ENCODE data around the gene PYGO1. TPM values are rescaled to one million over a fixed set of nuclear protein-coding genes. Genes with fewer than 3 reads are reported as not detected.
"Not testable (repeated sequence)": the region's sequence is repeated elsewhere in the genome, so short reads cannot be mapped to it uniquely, and the experiment has no call there.

Gene PYGO1
- total RNA-seq, 4 donors from 2014 or later = 1.1 to 3.3 (median 2.8) TPM

GRCh38 chr15:55613727-55614126, 25.6 kb upstream of the PYGO1 start:
- TF ChIP-seq POLR2A (IDR thresholded peaks at IDR 0.05) (no peak), CTCF (IDR thresholded peaks at IDR 0.05) (no peak), EP300 (IDR thresholded peaks at IDR 0.05) (no peak), POLR2AphosphoS5 (IDR thresholded peaks at IDR 0.05) (no peak)

GRCh38 chr15:55606214-55606613, 18.1 kb upstream of the PYGO1 start:
- DNase-seq (ENCODE audit: low spot score in 2 of 2) = no peak
- Histone ChIP-seq H3K27me3 (no peaks in the 10 kb centered on the region), H3K36me3 (no peaks in the 10 kb centered on the region), H3K27ac (no peak overlapping the region), H3K4me3 (no peak overlapping the region), H3K4me1 (no peaks in the 10 kb centered on the region), H3K9me3 (no peaks in the 10 kb centered on the region)
- TF ChIP-seq CTCF (IDR thresholded peaks at IDR 0.05) = no peak
- TF ChIP-seq POLR2A (IDR thresholded peaks at IDR 0.05) = no peak
- WGBS = 95% methylated on average over 5 of the region's 5 CpGs

More at GRCh38 chr15:55613727-55614126, 25.6 kb upstream of the PYGO1 start:
- H3K9me3 ChIP-seq = no peaks in the 10 kb centered on the region
- H3K27me3 ChIP-seq = peaks cover 8% of the 10 kb centered on the region
- no peaks in the 10 kb centered on the region for H3K4me1 ChIP-seq
- no peak overlapping the region for H3K27ac ChIP-seq
- 66% methylated on average over 4 of the region's 4 CpGs for WGBS
- no peaks in the 10 kb centered on the region for H3K36me3 ChIP-seq
- DNase-seq (ENCODE audit: low spot score in 2 of 2) = no peak
- no peak overlapping the region for H3K4me3 ChIP-seq

GRCh38 chr15:55601374-55601773, 13.2 kb upstream of the PYGO1 start:
- no peak for DNase-seq (ENCODE audit: low spot score in 2 of 2)
- TF ChIP-seq CTCF (IDR thresholded peaks at IDR 0.05) = no peak
- H3K36me3 ChIP-seq = no peaks in the 10 kb centered on the region
- H3K4me1 ChIP-seq = no peaks in the 10 kb centered on the region
- H3K4me3 ChIP-seq = no peak overlapping the region
- H3K27me3 ChIP-seq = no peaks in the 10 kb centered on the region
- no peak overlapping the region for H3K27ac ChIP-seq
- no peaks in the 10 kb centered on the region for H3K9me3 ChIP-seq
- 78% methylated on average over 5 of the region's 5 CpGs for WGBS

GRCh38 chr15:55599439-55599838, 11.3 kb upstream of the PYGO1 start:
- no peak for TF ChIP-seq POLR2A (IDR thresholded peaks at IDR 0.05)
- no peak for TF ChIP-seq CTCF (IDR thresholded peaks at IDR 0.05)
- no peak for TF ChIP-seq POLR2AphosphoS5 (IDR thresholded peaks at IDR 0.05)
- no peak for TF ChIP-seq EP300 (IDR thresholded peaks at IDR 0.05)
- Histone ChIP-seq H3K27me3 (no peaks in the 10 kb centered on the region), H3K27ac (no peak overlapping the region), H3K36me3 (no peaks in the 10 kb centered on the region), H3K4me1 (no peaks in the 10 kb centered on the region), H3K4me3 (no peak overlapping the region), H3K9me3 (no peaks in the 10 kb centered on the region)
- no peak for DNase-seq (ENCODE audit: low spot score in 2 of 2)
- WGBS = 85% methylated on average over 3 of the region's 3 CpGs

GRCh38 chr15:55593019-55593418, 4.9 kb upstream of the PYGO1 start:
- H3K36me3 ChIP-seq; H3K4me3 ChIP-seq; H3K27ac ChIP-seq; H3K4me1 ChIP-seq; DNase-seq (ENCODE audit: low spot score in 2 of 2); H3K9me3 ChIP-seq; H3K27me3 ChIP-seq: not testable (repeated sequence)
- 100% methylated on average over 1 of the region's 1 CpG for WGBS

- no peak for TF ChIP-seq CTCF (IDR thresholded peaks at IDR 0.05)
- no peak for TF ChIP-seq POLR2AphosphoS5 (IDR thresholded peaks at IDR 0.05)
- TF ChIP-seq EP300 (IDR thresholded peaks at IDR 0.05) = no peak
- no peak for TF ChIP-seq POLR2A (IDR thresholded peaks at IDR 0.05)
- Histone ChIP-seq H3K27ac (no peak overlapping the region), H3K36me3 (no peaks in the 10 kb centered on the region), H3K4me1 (peaks cover 10% of the 10 kb centered on the region), H3K4me3 (no peak overlapping the region), H3K27me3 (no peaks in the 10 kb centered on the region), H3K9me3 (no peaks in the 10 kb centered on the region)
- WGBS = 74% methylated on average over 3 of the region's 3 CpGs
- DNase-seq (ENCODE audit: low spot score in 2 of 2) = no peak
Observed at GRCh38 chr15:55590788-55591187, 2.6 kb upstream of the PYGO1 start.
